GM15510 (cell line): Measurements from ENCODE around the gene ALG11.

Experiments
- POLR2A ChIP-seq: IDR thresholded peaks from 3 replicates; pipeline ENCODE4 v1.6.1; 2011; ENCODE audit warnings: borderline replicate concordance; ENCODE audit not compliant: insufficient read length; ENCODE audit errors: extremely low read depth

ALG11 gene

DNA sequence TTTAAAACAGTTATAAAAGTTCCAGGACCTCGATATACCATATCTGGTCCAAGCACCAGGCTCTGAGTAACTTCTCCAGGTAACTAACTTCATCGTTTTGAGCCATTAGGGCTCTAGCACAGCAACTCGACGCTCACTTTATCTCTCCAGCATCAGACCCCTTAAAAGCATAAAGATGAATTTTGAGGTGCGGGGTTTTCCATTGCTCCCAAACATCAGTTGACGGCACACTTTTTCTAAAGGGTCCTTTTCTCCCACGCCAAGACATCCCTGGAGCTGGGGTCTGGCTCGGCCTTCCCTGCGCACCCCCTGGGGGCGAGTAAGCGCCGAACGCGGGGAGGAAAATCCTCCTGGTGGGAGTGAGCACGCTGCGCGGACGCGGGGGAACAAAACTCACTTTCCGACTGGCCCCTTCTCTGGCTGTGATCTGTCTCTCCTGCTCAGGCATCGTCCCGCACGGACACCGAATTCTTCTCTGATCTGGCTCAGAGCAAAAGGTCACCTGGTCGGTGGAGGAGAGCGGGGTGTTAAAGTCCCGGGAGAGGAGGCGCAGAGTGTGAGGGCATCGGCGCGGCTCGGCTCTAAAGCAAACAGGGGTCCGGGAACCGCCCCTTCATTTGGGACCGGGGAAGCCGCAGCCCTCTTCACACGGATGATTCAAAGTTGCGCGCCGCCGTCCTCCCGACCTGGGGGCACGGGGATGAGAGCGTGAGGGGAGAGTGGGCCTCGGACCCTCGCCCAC, 1.1 kb upstream of the ALG11 start, which contains the start of gene ATP7B:
ATP7B (minus strand) TSS at position 561 of the 742 bp plus-strand sequence; CDS start at position 448, 113 bp downstream.
- no peak for TF ChIP-seq POLR2A

DNA sequence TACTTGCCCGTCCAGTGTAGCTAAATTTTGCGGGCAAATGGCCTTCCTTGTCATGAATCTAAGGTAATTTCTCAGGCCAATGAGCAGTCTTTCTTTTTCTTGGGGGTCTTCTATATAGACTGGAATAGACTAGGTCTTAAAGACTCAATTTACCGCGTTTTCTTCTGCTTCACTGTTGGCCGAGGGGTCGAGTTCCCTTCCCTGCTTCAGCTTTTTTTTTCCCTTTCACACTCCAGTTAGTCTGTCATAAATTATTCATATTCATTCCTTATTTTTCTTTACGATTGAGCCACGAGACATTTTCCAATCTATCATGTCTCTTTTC, 276 bp downstream of the ALG11 start:
- TF ChIP-seq POLR2A: no peak

DNA sequence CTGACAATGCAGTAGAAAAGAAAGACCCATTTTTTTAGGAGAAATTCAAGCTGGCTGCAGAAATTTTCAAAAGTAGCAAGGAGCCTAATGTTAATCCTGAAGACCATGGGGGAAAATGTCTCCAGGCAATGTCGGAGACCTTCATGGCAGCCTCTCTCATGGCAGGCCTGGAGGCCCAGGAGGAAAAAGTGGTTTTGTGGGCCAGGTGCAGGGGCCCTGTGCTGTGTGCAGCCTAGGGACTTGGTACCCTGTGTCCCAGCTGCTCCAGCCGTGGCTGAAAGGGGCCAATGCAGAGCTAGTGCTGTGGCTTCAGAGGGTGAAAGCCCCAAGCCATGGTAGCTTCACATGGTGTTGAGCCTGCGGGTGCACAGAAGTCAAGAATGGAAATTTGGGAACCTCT, 4.1 kb downstream of the ALG11 start:
- TF ChIP-seq POLR2A: no peak

GRCh38 chr13:52020191-52020590, 8.0 kb downstream of the ALG11 start:
- no peak for TF ChIP-seq POLR2A

- no peak for TF ChIP-seq POLR2A
Observed at GRCh38 chr13:52022356-52022755, 10.2 kb downstream of the ALG11 start.

- TF ChIP-seq POLR2A: no peak
Observed at GRCh38 chr13:52024481-52024880, 12.3 kb downstream of the ALG11 start, which contains the start of gene UTP14C. Gene UTP14C, plus strand, starts transcription at chr13:52024691. Its CDS starts 4,114 bp downstream, at chr13:52028805.

GRCh38 chr13:52025475-52026245, 13.5 kb downstream of the ALG11 start:
- no peak for TF ChIP-seq POLR2A

DNA sequence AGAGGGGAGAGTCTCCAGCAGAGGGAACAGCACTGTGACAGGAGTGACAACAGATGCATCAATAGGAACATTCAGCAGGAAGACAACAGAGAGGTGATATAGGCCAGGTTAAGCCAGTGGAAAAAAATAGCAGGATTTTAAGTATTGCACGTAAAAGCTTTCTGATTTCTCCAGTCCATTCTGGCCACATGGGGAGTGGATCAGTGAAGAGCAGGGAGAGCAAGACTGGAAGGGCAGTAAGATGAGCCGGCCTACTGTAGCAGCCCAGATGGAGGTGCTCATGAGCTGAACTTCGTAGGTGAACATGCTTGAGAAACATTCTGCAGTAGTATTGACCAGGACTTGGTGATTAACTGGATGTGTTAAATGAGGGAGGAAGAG, 14.0 kb downstream of the ALG11 start:
- no peak for TF ChIP-seq POLR2A

- no peak for TF ChIP-seq POLR2A
Observed at GRCh38 chr13:52027832-52028231, 15.6 kb downstream of the ALG11 start.

- TF ChIP-seq POLR2A: no peak
Observed at GRCh38 chr13:52029569-52029968, 17.4 kb downstream of the ALG11 start.

GRCh38 chr13:52033039-52033438, 20.8 kb downstream of the ALG11 start:
- TF ChIP-seq POLR2A: no peak

- no peak for TF ChIP-seq POLR2A
Observed at GRCh38 chr13:52034616-52035226, 22.5 kb downstream of the ALG11 start.

DNA sequence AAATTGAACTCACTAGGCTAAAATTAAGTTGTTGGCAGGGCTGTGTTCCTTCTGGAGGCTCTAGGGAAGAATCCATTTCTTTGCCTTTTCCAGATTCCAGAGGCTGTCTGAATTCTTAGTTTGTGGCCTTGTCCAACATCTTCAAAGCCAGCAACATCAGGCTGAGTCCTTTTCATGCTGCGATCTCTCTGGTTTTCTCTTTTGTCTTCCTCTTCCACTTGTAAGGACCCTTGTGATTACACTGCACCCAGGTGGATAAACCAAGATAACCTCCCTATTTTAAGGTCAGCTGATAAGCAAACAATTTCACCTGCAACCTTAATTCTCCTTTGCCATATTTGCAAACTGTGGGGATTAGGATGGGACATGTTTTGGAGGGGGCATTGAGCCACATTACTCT, 23.8 kb downstream of the ALG11 start:
- TF ChIP-seq POLR2A: no peak

GRCh38 chr13:52043675-52044074, 31.5 kb downstream of the ALG11 start:
- no peak for TF ChIP-seq POLR2A

- no peak for TF ChIP-seq POLR2A
Observed at GRCh38 chr13:52047463-52047862, 35.3 kb downstream of the ALG11 start.
